Measurements from ENCODE around the gene RUNX2.
A peak's percentile ranks its signal among the peaks of the same experiment; 100 is the strongest.

RUNX2 gene

GRCh38 chr6:45514454-45515230 is 186.5 kb downstream of the RUNX2 start:
- no peak for DNase-seq (ENCODE audit: low spot score)

GRCh38 chr6:45518013-45518720 is 190.0 kb downstream of the RUNX2 start:
- DNase-seq (ENCODE audit: low spot score): no peak

- no peak for DNase-seq (ENCODE audit: low spot score)
Measured at GRCh38 chr6:45521226-45521625, 193.1 kb downstream of the RUNX2 start.

- no peak for DNase-seq (ENCODE audit: low spot score)
Measured at GRCh38 chr6:45522486-45522885, 194.4 kb downstream of the RUNX2 start.

- DNase-seq (ENCODE audit: low spot score): no peak
Measured at GRCh38 chr6:45527210-45527609, 199.1 kb downstream of the RUNX2 start.

- DNase-seq (ENCODE audit: low spot score): no peak
Measured at GRCh38 chr6:45531999-45532595, 204.0 kb downstream of the RUNX2 start.

- DNase-seq (ENCODE audit: low spot score): no peak
Measured at GRCh38 chr6:45532721-45533210, 204.6 kb downstream of the RUNX2 start.

GRCh38 chr6:45533386-45533785 is 205.3 kb downstream of the RUNX2 start:
- DNase-seq (ENCODE audit: low spot score): no peak

- DNase-seq (ENCODE audit: low spot score): no peak
Measured at GRCh38 chr6:45535933-45536332, 207.8 kb downstream of the RUNX2 start.

GRCh38 chr6:45537539-45537938 is 209.4 kb downstream of the RUNX2 start:
- DNase-seq (ENCODE audit: low spot score): no peak

- no peak for DNase-seq (ENCODE audit: low spot score)
Measured at GRCh38 chr6:45538641-45539547, 210.8 kb downstream of the RUNX2 start.

- no peak for DNase-seq (ENCODE audit: low spot score)
Measured at GRCh38 chr6:45540375-45540920, 212.3 kb downstream of the RUNX2 start.

GRCh38 chr6:45541934-45542333 is 213.8 kb downstream of the RUNX2 start:
- no peak for DNase-seq (ENCODE audit: low spot score)

- DNase-seq (ENCODE audit: low spot score): no peak
Measured at GRCh38 chr6:45543298-45544235, 215.4 kb downstream of the RUNX2 start.

- no peak for DNase-seq (ENCODE audit: low spot score)
Measured at GRCh38 chr6:45545416-45545815, 217.3 kb downstream of the RUNX2 start.

GRCh38 chr6:45548657-45549515 is 220.8 kb downstream of the RUNX2 start:
- peak; percentile 68 for DNase-seq (ENCODE audit: low spot score)

GRCh38 chr6:45552536-45552935 is 224.4 kb downstream of the RUNX2 start:
- DNase-seq (ENCODE audit: low spot score): no peak

- DNase-seq (ENCODE audit: low spot score): no peak
Measured at GRCh38 chr6:45553730-45554344, 225.7 kb downstream of the RUNX2 start.

GRCh38 chr6:45554591-45554990 is 226.5 kb downstream of the RUNX2 start:
- DNase-seq (ENCODE audit: low spot score): no peak

Measured in germinal center (tissue), 1 donor.